ENCODE results near the gene CLIC3.
A peak's percentile ranks its signal among the peaks of the same experiment; 100 is the strongest.

Gene CLIC3

DNA sequence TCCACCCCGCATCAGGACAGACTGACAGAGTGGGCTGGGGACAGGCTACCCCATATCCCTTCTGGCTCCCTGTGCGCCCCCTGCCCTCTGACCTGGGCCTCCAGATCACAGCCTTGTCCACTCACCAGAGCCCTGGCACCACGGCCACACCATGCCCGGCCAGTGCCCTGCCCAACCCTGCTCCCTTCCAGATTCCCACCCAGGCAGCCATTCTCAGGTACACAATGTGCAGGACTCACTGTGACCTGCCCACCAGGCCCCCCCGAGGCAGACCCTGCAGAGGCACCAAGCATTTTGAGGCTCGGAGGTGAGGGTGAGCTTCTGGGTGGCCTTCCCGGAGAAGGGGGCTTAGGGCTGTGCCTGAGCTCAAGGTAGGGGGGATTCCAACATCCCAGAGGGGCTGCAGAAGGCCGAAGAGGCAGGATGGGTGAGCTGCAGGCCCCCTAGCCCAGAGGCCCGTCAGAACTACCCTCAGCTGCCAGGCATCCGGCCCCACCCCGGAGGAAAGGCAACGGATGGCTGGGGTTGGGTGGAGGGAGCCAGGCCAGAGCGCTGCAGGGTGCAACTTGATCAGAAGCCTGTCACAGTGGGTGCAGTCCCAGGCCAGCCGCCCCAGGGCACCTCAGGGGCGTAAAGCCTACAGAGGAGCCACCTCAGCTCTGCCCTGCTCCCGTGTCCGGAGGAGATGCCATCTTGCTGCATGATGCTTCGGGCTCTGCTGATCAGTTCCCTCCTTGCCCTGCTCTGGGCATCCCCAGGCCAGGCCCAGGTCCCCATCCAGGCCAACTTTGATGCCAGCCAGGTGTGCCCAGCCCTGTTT, 13.9 kb downstream of the CLIC3 start, which contains the start of gene LCNL1:
Gene LCNL1 (plus strand): TSS at position 762 of the 820 bp plus-strand sequence. CDS start 594 bp downstream, outside the sequence.
- no peak for DNase-seq (ENCODE audit: low read depth in 3 of 3, low spot score in 1 of 3)

DNA sequence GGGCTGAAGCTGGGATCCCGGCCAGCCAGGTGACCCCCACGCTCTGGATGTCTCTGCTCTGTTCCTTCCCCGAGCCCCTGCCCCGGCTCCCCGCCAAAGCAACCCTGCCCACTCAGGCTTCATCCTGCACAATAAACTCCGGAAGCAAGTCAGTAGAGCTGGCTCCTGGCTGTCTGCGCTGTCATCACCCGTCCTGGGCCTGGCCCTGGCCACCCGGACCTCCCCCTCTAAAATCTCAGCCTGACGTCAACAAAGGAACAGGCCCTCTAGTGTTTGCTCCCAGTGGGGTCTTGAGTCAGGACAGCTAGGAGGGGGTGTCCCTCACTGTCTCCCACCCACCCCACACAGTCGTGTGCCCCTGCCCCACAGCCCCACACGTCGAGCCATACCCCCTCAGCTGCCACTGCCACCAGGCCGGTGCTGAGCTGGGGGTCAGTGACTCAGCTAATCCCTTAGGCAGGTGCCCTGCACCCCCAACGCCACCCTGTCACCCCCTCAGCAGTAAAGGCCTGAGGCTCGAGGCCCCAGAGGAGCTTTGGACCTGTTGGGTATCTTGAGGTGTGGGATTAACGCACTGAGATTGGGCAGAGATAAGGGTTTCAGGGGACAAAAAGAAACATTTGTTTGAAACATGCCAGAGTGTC, 14.7 kb downstream of the CLIC3 start:
- DNase-seq (ENCODE audit: low read depth in 3 of 3, low spot score in 1 of 3) = no peak

GRCh38 chr9:136980669-136981478, 15.5 kb downstream of the CLIC3 start:
- DNase-seq (ENCODE audit: low read depth in 3 of 3, low spot score in 1 of 3) = no peak

DNA sequence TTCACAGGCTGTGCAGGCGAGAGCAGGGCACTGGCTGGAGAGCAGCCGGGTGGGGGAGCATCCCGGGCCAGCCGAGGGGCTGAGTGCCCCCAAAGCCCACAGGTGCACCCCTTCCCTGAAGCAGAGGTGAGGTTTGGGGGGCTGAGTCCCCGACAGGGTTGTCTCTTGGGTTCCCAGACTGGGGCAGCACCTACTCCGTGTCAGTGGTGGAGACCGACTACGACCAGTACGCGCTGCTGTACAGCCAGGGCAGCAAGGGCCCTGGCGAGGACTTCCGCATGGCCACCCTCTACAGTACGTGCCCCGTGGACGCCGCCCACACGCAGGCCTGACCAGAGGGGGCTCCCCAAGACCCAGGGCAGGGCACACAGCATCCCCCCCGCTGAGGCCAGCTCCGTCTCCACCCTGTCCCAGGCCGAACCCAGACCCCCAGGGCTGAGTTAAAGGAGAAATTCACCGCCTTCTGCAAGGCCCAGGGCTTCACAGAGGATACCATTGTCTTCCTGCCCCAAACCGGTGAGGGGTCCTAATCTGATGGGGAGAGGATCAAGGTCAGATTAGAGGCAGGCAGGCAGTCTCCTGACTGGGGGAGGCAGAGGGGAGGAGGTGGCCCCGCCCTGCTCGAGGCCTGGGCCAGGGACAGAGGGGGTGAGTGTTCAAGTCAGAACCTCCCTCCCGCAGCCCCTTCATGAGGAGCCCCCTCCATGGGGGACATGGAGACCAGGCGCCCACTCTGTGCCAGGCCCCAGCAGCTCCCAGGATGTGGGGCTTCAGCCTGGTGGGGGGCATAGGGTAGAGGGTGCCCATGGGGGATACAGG, 16.4 kb downstream of the CLIC3 start:
- no peak for DNase-seq (ENCODE audit: low read depth in 3 of 3, low spot score in 1 of 3)

DNA sequence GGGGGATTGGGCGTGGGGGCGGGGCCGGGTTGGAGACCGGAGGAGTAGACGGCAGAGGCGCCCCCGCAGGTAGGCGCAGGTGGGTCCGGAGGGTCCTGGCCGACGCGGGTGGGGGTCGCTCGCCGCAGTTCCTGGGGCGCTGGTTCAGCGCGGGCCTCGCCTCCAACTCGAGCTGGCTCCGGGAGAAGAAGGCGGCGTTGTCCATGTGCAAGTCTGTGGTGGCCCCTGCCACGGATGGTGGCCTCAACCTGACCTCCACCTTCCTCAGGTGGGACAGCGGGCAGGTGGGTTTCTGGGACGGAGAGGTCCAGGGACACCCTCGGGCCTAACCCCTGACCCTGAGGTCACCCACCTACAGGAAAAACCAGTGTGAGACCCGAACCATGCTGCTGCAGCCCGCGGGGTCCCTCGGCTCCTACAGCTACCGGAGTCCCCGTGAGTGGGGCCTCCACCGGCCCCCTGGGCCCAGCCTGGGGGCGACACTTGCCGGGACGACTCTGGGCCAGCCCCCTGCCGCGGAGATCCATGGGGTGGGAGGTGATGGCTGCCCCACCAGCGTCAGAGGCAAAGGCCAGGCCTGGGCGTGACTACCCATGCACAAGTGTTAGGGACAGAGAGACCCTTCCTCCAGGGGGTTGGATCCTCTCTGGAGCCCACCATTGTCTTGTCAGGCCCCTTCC, 17.4 kb downstream of the CLIC3 start:
- DNase-seq (ENCODE audit: low read depth in 3 of 3, low spot score in 1 of 3) = no peak

DNA sequence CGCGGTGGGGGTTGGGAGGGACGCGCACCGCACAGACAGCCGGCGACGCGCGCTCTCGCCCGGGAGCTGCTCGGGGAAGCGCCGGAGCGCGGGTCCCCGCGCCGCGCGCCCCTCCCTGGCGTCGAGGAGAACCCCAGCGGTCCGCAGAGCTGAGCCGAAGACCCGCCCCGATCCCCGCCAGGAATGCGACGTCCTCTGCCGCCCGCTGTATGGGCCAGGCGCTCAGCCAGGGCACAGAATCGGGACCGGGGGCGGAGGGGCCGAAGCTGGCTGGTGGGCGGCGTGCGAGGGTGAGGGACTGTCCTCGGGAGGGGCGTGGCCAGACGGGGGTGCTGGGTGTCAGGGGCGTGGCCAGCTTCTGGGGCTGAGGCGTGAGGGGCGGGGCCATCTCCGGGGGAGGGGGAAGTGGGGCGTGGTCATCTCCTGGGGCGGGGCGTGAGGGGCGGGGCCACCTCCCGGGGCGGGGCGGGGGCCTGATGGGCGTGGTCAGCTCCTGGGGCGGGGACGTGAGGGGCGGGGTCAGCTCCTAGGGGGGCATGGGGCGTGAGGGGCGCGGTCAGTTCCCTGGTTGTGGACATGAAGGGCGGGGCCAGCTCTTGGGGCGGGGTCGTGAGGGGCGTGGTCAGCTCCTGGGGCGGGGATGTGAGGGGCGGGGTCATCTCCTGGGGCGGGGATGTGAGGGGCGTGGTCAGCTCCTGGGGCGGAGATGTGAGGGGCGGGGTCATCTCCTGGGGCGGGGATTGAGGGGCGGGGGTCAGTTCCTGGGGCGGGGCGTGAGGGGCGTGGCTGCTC, 18.1 kb downstream of the CLIC3 start:
- peak; percentile 35 to 50 (median 45) for DNase-seq (ENCODE audit: low read depth in 3 of 3, low spot score in 1 of 3)

- DNase-seq (ENCODE audit: low read depth in 3 of 3, low spot score in 1 of 3) = no peak
Observed at GRCh38 chr9:136977649-136978072, 18.7 kb downstream of the CLIC3 start.

DNA sequence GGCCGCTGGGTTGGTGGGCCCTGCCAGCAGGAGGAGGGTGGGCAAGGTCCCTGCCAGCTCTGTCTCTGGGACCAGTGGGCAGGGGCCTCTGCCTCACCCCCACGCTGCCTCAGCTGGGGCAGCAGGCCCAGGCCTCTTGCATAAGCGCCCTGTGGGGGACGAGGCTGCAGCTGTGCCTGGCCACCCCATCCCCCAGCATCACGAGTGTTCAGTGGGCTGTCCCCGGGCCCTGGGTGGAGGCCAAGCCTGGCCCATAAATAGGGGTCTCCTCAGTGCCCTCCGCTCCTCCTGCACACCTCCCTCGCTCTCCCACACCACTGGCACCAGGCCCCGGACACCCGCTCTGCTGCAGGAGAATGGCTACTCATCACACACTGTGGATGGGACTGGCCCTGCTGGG, 19.1 kb downstream of the CLIC3 start, which contains the start of gene PTGDS:
Gene PTGDS (plus strand): TSS at position 282 of the 400 bp plus-strand sequence. CDS start 75 bp downstream, at position 357.
- no peak for DNase-seq (ENCODE audit: low read depth in 3 of 3, low spot score in 1 of 3)

DNA sequence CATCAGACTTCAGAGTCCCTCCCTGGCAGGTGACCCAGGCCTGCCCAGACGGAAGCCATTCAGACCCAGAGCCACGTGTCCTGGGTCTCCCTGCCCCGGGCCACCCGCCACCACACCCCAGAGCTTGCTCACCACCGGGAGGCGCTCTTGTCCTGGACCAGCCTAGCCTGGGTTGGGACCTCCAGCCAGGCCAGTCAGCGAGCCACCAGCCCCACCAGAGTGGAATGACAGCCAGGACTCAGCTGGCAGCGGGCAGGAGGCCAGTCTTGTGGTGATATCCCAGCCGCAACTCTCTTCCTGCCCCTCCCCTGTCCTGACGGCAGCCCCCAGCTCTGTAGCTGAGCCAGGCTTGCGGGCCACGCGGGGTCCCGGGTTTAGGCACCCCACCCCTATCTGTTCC, 20.7 kb downstream of the CLIC3 start:
- no peak for DNase-seq (ENCODE audit: low read depth in 3 of 3, low spot score in 1 of 3)

- DNase-seq (ENCODE audit: low read depth in 3 of 3, low spot score in 1 of 3) = no peak
Observed at GRCh38 chr9:136974817-136975535, 21.4 kb downstream of the CLIC3 start.

- DNase-seq (ENCODE audit: low read depth in 3 of 3, low spot score in 1 of 3) = no peak
Observed at GRCh38 chr9:136973618-136974617, 22.4 kb downstream of the CLIC3 start.

DNA sequence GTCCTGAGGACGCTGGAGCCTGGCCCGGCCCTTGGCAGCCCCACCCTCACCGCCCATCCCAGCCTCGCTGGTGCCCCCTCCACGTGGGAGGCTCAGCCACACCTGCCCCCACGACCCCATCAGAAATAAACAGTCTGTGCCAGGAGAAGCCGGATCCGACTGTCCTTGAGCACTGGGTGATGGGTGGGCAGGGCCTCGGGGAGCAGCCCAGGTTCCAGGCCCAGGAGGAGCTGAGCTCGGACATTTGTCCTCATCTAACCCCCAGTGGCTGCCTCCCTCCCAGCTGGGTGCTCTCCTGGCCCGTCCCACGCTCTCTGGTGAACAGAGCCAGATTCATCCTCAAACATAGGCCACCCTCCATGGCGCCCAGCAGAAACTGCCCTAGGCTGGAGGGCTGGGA, 23.6 kb downstream of the CLIC3 start:
- DNase-seq (ENCODE audit: low read depth in 3 of 3, low spot score in 1 of 3) = no peak

DNA sequence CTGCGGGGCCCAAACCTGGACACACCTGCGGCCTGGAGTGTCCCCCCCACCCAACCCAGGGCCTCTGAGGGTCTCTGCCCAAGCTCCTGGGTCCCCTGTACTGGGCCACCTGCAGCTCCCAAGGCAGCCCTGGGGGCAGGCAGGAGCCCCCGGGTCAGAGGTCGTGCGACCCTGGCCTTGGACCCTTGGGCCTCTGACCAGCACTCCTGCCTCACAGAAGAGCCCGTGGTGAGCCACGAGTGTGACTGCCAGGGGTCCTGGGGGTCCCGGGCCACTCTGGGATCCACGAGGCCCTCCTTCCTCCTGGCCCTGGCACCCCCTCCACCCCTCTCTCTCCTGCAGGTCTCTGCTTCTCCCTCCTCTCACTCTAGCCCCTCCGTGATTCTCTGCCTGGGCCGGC, 24.0 kb downstream of the CLIC3 start:
- DNase-seq (ENCODE audit: low read depth in 3 of 3, low spot score in 1 of 3) = no peak

GRCh38 chr9:136971746-136972145, 24.6 kb downstream of the CLIC3 start:
- DNase-seq (ENCODE audit: low read depth in 3 of 3, low spot score in 1 of 3) = no peak

DNA sequence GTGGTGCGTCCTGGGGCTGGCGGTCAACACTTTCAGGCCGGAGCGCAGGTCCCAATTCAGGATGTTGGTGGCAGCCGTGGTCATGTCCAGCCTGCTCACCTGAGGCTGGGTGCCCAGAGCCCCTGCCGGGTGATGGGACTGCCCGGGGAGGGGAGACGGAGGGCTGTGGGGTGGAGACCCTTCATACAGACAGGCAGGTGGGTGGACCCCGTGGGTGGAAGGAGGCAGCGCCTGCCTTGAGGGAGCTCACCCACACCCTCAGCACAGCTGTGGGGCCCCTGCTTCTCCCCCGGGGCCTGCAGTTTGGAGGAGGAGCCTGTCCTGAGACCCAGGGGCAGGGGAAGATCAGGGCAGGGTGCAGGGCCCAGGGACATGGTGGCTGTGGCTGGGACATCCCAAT, 26.0 kb downstream of the CLIC3 start:
- no peak for DNase-seq (ENCODE audit: low read depth in 3 of 3, low spot score in 1 of 3)

GRCh38 chr9:136969774-136970173, 26.6 kb downstream of the CLIC3 start:
- no peak for DNase-seq (ENCODE audit: low read depth in 3 of 3, low spot score in 1 of 3)

DNA sequence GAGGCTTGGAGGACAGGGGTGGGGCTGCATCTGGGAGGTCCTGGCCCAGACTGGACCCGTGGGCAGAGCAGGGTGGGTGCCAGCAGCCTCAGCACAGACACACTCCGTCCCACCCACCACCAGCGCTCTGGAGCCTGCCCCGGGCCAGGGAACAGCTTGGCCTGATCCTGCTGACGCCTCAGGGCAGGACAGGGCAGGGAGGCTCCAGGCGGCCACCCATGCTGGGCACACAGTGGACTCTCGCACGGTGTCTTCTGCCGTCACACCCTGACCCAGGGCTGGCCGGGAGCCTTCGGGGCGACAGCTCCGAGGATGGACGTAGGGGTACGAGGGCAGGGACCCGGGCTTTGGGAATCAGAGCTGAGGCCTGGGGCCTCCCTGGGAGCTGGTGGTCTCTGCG, 27.2 kb downstream of the CLIC3 start:
- DNase-seq (ENCODE audit: low read depth in 3 of 3, low spot score in 1 of 3) = no peak

Data from stimulated activated CD4-positive, alpha-beta T cell treated with anti-CD3 and anti-CD28 coated beads, TNF-alpha, amount 100 ng/mL, for 1 hour (primary cell).